Measurements from ENCODE around the gene SLC17A2.

SLC17A2 gene

DNA sequence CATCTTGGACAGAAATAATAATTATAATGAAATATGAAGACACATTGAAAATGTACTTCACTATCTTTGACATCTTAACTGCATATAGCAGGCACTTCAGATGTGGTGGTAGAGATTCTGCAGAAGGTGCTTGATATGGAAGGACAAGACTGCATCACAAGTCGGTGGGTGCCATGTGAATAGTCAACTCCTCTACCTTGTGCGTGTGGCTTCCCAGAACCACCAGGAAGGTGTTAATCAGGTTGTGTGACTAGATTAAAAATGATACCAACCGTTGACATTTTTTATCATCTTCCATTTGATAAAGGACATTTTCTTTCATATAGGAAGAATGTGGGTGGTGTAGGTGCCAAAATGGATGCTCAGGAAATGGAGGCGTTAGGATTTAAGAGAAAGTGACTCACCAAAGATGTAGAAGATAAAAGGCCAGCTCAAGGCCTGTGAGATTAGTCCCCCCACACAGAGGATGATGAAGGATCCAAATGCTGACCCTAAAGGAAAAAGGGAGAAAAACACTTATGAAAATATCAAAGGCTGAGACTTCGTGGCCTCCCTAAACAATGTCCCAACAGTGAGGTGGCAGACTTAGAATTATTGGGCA is 12.3 kb downstream of the SLC17A2 start:
- no peak for FAIRE-seq

DNA sequence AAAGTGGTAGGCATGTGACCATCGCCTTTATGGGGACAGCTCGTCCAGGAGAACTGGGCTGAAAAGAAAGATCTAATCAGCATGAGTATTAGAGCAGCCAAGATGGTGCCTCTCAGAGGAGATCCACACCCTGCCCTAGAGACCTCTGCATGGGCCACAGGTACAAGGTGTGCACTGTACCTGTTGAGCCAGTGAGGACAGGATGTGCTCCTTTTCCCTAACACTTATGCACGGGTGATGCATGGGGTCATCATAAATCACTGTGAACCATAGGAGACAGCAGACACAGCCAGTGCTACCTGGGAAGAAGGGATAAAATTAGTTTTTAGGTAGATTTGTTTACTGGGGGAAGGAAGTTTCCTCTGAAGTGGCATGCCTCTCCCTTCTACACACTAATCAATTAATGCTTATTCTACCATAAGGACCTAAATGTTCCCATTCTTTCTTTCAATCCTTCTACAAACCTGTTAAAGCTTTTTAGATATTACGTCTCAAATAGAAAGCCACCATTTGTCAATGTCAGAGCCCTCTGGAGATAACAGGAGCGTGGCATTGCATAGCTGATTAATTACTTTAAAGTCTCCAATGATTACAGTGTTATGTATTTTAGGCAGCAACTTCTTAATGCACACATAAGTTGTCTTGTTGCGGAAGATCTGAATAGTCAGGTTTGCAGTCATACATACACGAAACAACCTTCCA is 13.6 kb downstream of the SLC17A2 start:
- FAIRE-seq, result no peak

DNA sequence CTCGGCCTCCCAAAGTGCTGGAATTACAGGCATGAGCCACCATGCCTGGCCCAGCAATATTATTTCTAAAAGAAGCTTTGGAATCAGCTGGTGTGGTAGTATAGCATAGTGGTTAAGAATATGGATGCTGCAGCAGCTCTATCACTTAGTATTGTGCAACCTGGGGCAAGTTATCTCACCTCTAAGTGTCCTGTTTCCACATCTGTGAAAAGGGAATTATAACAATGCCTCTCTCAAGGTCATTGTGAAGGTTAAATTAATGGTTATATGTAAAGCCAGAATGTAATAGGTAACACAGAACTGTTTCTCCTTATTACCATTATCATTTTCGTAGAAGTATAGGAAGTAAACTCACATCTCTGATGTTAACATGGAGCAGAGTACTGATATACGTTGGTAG is 14.2 kb downstream of the SLC17A2 start:
- no peak for FAIRE-seq

DNA sequence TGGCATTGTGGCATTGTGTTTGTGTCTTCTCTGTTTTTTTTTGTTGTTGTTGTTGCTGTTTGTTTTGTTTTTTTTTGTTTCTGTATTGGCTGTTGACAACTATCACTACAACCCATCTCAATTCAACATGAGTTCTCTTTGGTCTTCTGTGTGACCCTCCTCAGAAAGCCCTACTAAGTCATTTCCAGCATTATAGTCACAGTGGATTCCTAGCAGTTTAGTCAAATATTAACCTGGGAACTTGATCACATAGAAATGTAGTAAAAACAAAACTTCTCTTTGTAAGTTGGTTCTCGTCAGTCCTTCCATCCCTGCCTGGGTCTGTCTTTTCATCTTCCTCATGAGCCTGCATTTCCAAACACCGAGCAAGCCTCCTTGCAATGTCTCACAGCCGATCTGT is 16.8 kb downstream of the SLC17A2 start:
- no peak for FAIRE-seq

DNA sequence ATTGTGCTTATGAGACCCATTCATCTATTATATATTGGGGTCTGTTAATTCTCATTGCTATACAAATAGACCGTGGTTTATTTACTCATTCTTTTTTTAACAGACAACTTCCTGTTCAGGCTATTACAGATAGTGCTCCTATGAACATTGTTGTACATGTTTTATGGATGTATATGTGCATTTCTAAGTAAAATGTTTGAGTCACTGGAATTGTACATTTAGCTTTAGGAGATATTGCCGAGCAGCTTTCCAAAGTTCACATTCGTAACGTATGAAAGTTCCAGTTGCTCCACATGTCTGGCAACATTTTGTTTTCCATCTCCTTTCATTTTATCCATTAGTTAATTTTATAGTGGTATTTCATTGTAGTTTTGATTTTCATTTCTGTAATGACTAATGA is 19.1 kb downstream of the SLC17A2 start:
- no peak for FAIRE-seq

DNA sequence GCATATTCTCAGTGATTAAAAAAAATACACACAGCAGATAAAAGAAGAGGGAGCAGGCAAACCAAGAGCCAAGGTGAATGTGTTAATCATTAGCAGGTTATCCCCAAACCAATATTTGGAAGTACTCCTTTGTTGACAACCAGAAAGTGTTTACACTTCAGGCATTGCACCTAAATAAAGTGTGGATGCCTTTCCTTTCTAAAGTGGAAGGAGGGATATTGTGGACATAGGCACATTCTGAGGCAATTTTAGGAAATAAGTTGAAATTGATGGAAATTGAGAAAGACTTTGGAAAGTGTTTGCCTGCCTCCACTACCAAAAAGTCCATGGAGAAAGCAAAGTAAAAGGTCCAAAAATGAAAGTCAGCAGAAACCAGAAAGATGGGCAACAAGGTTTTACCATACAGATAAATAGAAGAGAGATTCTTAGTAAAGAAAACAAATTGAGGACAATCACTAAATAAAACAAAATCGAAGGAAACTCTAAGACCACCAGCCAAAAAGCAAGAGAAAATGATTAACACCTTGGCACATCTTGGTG is 22.9 kb downstream of the SLC17A2 start:
- FAIRE-seq, result no peak

DNA sequence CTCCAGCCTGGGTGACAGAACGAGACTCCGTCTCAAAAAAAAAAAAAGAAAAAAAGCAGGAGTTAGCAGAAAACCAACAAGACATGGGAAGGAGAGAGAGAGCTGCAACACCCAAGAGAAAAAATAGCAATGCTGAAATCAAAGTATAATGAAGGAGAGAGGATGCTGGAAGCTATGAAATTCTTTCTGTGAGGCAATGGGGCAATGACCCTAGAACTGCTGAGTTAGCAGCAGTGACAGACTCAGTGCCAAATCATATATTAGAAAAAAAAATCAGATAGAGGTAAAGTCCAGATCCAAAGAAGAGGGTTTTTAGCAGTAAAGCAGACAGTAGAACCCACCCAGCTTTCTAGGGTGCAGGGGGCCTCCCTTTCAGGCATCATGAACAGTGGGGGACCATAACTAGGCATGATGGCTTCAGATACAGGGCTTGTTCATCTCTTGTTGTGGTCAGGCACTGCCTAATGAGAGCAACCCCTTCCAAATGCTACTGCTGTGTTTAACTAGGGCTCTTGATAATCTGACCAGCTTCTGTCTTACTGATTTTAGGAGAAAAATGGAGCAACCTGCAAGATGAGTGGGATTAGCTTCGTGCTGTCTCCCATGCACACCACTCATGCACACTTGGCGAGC is 26.9 kb downstream of the SLC17A2 start:
- no peak for FAIRE-seq

DNA sequence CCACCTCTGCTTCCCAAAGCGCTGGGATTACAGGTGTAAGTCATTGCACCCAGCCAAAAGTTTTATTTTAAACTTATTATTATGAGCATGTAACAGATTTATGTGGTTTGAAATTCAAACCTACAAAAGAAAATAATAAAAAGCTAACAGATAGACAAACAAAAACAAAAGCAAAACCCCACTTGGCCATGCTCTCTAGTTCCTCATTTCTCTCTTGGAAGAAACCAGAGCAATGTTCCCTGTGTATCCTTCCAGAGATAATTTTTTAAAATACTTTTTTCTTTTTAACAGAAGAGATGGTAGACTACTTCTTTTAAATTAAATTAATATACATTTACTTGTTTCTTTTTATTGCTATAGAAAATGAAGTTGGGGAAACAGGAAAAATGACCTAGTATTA is 28.4 kb downstream of the SLC17A2 start:
- no peak for FAIRE-seq

DNA sequence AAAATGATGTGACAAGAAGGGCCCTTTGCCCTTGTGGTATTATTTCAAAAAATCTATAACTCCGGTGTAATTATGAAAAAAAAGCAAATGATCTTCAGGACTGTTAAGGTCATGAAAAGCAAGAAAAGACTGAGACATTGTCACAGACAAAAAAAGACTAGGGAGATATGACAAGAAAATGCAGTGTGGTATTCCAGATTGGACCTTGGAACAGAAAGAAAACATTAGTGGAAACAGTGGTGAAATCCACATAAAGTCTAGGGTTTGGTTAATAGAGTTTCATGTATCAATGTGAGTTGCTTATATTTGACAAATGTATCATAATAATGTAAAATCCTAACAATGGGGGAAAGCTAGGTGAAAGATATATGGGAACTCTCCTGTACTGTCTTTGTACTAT is 29.6 kb downstream of the SLC17A2 start:
- FAIRE-seq, result no peak

DNA sequence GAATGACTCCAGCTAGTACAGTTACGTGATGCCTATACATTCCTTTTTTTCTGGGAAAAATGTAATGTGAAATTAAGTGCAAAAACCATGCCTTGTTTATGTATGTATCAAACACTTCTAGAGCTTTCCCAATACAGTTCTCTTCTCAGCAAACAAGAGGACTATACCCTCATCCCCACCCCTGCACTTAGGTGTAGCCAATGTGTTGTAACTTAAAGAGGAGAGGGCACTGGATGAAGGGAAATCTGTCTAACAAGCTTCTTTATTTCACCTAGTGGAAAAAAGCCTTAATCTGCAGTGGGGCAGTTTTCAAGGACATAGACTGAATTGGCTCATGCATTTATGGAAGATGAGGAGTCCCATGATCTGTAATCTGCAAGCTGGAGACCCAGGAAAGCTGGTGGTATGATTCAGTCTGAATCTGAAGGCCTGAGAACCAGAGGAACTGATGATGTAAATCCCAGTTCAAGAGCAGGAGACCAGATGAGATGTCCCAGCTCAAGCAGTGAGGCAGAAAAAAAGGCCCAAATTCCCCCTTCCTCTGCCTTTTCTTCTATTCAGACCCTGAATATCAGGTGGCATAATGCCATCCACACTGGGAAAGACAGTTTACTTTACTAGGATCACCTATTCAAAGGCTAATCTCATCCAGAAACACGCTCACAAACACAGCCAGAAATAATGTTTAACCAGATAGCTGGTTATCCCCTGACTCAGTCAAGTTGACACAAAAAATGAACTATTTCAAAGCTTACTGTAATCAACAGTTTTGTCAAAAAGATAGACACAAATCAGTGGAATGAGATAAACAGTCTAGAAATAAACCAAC is 30.7 kb downstream of the SLC17A2 start:
- FAIRE-seq, result no peak

DNA sequence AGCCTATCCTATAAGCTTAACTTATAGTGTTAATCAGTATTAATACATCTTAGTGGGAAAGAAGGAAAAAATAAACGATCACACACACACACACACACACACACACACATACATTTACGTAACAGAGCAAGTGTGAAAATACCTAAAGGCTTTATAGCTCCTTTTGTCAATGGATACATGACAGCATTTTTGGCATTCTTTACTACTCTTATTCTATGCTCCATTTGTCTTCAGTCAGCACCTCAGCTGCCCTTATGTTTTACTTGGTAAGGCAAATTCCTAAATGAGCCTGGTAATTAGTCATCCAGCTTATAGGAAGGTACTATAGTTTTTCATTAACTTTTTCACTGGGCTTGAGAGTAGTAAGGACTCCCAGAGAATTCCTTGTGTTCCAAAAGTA is 31.4 kb downstream of the SLC17A2 start:
- FAIRE-seq, result no peak

DNA sequence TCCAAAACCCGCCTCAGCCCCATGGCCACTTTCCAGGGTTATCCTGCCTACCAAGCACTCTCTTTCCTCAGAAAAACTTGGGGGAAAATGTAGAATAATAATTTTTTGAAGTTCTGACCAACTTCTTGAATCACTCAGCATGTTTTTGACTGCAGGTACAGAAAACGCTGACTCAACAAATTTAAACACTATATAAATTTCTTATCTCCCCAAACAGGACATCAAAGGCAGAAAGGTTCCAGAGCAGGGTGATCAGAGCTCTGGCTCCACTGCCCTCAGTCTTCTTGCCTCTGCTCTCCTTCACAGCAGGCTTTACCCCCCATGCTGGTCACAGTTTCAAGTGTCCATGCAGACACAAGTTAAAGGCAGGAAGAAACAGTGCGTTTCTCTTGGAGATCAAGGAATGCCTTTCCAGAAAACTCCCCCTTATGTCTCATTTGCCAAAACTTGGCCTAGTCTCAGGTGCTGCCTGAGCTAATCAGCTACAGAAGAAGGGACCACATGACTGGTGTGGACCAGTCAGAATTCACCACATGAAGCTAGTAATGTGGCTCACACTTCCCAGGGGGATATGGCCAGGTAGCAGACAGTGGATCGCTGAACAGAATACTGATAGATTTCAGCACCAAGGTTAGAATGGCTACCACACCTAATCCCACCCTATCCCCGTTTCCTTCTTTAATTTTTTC is 32.1 kb downstream of the SLC17A2 start:
- FAIRE-seq, result no peak

DNA sequence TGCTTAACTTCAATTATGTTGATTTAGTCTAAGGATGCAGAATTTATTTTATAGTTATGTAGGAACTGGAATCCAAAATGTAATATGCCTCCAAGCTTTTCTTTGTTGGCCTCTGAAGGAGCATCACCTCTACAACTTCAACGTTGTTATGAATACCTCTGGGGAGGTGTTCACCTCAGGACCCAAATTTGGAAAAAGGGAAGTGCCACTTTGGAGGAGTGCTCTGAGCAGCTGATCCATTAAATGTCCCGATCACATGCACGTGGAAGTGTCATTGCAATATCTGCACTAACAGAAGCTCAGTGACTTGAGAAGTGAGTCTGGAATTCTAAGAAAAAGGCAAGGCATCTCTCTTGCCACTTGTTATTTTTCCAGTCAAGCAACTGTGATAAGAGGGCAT is 34.2 kb downstream of the SLC17A2 start:
- no peak for FAIRE-seq

DNA sequence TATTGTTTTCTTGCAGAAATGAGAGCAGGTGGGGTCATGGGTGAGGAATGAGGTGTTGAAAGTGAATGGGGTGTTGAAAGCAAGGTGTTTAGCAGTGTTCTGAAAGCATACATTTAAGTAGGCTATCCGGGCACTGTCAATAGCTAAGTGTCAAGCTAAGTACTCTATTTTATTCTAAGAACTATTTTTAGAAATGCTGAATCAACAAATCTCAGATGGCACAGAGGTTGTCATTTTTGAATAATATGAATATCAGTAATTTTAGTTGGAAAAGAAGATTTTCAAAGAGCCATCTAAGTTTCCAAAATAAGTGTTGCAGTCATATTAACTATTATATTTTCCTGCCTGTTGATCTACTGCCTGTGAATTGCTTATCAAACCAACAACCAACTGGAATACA is 34.7 kb downstream of the SLC17A2 start:
- FAIRE-seq, result no peak

DNA sequence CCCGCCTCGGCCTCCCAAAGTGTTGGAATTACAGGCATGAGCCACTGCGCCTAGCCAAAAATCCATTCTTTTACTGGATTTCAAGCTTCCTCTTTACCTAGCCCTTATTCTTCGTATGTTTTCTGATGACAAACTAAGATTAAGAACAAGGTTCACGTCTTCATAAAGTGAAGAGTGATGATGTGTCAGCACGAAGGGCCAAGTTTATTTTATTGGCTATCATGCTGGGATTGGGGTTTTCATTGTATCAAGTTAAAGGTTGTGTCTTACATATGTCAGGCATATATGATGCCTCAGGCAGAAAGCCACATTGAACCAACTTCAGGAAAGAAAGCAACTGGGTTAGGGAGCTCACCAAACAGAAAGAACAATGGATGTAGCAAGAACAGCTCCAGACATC is 36.7 kb downstream of the SLC17A2 start:
- no peak for FAIRE-seq

DNA sequence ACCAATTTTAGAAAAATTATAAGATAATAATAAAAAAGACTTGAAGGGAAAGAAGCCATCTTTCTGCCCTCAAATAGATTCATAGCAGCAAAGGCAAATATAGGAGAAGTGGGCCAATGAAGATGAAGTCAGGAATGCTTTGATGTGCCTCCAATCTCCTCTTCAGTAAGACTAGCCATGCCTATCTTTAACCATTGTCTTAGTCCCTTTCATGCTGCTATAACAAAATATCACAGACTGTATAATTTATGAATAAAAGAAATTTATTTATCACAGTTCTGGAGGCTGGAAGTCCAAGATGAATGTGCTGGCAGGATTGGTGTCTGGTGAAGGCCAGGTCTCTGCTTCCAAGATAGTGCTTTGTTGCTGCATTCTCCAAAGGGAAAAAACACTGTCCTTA is 37.6 kb downstream of the SLC17A2 start:
- no peak for FAIRE-seq

DNA sequence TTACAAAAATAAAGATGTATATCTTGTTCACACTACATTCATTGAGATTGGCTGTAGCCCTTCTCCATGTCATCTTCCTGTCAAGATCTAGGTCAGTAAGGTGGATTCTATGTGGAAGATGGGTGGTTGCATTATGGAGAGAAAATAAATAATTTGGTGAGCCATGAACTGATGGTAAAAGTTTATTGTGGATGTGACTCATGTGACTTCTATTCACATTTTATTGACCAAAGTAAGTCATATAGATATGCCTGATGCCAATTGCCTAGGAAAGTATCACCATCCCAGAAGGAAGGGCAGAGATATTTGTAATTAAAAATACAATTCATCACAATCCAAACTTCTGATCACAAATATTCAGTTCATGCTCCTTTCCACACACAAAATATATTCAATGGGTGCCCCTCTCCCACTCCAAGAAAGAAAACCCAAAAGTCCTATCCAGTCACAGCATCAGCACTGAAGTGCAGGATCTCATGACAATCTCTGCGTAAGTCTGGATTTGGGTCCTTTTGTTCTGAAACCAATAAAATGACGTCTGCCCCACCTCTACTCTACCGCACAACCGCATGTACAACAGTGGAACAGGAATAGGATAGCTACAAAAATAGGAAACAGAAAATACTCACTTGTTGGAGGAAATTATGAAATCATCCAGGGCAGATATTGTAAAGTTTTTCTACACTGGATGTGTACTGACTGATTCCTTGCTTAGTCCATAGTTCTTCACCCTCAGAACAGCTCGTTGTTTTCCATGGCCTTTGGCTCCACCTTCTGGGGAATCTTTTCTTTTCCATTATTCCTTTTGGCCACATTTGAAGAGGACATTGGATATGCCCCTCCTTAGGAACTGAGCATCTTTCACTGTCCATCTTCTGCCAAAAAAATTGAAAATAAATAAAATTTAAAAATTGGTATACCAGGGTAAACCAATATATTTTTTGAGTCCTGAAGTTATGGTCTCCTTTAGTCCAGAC is 40.3 kb downstream of the SLC17A2 start:
- peak; percentile 83 for FAIRE-seq

DNA sequence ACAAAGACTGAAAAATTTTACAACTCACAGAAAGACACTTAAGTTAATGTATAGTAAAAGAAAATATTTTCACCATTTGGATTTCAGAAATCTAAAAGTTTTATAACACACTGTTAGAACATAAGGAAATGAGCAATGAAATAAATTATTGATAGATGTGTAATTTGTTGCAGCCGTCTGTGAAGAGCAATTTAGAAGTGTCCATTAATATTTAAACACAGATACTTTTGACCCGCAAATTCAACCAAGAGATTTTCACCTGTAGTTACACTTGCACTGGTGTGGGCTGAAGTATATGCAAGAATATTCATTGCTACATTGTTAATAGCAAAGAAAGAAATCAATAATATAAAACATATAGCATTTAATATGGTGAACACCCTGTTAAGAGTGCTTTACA is 41.9 kb downstream of the SLC17A2 start:
- FAIRE-seq, result no peak

DNA sequence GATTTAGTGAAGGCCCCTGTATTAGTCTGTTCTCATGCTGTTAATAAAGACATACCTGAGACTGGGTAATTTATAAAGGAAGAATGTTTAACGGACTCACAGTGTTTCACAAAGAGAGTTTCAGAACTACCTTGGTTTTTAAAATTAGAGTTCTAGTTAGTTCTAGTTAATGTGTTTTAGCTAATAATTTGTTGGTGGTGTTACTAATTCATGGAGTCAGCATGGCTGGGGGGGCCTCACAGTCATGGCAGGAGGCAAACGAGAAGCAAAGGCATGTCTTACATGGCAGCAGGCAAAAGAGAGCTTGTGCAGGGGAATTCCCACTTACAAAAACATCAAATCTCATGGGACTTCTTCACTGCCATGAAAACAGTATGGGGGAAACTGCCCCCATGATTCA is 44.4 kb downstream of the SLC17A2 start:
- FAIRE-seq, result no peak

DNA sequence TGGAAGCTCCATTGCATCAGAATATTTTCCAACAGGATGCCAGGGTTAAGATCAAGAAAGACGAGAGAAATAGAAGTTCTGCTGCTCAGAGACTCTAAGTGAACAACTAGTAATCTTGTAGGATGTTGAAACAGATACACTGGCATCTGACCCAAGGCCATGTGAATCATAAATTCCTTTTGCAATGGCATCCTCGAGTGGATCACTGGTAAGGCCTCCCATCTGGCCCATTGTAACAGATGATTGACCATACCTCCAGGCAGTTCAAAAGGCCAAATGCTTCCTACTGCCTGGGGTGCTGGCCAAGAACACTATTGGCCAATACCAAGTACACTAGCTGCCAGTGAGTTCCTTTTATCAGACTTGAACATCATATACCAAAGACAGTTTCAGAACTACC is 46.5 kb downstream of the SLC17A2 start:
- no peak for FAIRE-seq

DNA sequence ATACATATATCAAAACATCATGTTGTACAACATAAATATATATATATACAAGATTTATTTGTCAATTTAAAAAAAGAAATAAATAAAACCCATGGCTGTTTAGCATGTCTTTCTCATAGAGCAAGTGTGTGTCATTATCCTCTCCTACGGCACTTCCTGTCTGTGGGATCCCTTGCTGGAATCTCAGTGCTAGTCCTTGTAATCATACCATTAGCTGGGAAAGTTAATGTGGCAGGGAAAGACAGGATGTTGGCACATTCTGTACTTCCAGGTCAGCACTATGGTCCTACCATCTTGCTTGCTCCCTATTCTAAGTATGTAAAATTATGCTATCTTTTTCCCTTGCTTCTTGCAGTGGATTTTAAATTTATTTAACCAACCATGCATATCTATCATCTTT is 47.0 kb downstream of the SLC17A2 start:
- no peak for FAIRE-seq
